CD4-positive, alpha-beta T cell treated with Interleukin-21 for 1 hour (primary cell): ENCODE measurements around the gene VEGFA.
A peak's percentile ranks its signal among the peaks of the same experiment; 100 is the strongest.

Experiments used
- DNase-seq: peaks from one replicate; pipeline ENCODE4 v3.0.0-alpha.2; 2020

Gene VEGFA

DNA sequence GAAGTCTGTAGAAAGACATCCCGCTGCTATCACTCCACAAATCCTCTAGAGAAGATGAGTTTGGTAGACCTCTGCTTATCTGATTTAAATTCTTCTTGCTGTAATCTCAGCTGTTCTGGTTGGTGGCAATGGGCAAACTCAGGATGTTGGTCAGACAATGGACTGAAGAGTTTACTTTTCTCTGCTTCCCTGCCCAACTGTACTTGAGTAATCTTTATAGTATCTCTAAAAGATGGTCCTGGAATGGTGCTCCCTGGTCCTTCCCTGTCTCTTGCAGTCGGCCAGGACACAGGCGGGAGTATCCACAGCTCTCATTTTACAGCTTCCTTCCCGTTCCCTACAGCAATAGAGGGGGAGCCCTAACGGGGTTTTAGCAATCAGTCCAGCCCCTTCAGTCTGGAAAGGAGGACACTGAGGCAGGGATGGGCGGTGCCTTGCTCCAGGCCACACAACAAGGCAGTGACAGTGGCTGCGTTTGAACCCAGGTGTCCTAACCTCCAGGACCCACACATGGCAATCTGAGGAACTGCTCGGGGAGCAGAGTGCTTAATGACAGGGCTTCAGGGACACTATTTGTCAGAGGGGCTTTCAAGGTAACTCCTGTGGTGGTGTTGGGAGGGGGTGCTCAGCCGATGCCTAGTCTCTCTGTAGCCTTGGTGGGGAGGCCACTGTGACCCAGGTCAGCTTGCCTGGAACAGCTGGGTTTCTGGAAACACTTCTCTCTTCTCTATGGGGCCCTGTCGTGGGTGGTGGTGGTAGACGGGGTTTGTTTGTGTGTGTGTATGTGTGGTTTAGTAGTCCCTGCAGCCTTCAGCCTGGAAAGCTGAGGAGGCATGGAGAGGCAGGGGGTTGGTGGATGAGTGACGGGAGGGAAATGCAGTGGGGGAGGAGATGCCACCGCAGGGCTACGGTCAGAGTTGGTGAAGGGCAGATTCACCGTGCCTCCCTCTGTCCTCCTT lies 9.5 kb upstream of the VEGFA start:
- DNase-seq, result no peak

DNA sequence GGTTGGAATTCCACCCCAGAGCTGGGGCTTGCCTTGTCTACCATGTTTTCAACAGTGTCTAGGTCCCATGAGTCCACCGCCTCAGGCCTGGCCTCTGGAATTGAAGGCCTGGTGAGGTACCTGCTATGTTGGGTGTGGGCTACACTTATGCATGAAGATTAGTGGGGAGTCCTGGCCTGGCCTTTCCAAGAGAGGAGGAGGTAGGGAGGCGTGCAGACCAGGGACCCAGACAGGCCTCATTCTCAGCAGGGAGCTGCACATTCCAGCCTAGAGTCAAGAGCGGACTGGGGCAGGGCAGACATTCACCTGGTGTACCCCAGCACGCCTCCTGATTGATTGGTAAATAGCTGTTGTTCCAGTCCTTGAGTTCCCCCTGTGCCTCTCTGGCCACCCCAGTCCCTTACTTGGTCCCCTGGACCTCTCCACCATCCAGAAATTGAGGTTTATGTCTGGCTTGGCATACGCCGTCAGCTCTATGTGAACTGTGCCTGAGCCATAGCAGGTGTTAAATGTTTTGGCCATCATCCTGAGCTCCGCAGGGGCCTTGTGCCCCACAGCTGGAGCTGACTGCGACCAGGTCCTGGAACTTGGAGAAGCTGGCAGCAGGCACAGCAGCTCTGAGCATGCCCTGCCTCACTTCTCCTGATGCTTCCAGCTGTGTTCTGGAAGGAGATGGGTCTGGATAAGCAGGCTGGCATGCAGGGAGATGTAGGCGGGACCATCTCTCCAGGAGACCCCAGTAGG lies 8.2 kb upstream of the VEGFA start:
- no peak for DNase-seq

GRCh38 chr6:43762410-43762768 lies 7.6 kb upstream of the VEGFA start:
- DNase-seq, result no peak

DNA sequence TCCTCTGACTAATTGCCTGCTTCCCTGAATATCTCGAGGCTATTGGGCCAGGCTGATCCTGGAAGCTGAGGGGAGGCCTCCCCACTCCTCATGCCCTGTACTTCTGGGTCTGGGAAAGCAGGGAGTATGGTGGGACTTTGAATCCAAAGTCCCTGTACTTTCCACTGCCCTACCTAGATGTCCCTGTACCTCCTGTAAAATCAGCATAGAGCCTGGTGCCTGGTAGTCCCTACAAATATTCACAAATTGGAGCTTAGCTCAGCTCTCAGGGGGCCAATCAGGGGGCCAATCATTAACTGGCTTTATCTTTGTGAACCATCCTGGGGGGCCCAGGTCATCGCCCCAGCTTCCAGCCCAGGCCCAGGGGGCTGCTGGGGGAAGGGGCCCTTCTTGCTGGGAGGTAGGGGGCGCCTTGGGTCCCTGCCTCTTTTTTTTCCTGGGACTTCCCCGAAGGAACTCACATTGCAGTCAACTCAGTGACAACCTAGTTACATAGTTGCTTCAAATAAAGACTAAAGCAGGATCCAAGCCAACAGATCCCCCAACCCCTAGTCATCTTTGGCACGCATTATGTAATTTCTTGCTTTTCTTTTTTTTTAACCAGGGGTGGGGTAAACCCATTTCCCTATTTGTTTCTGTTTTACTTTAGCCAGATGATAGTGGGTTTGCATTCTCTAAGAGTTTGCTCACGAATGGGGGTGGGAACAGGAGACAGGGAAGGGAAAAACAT lies 6.9 kb upstream of the VEGFA start:
- DNase-seq, result no peak

- no peak for DNase-seq
Observed at GRCh38 chr6:43763812-43764522, 6.0 kb upstream of the VEGFA start.

DNA sequence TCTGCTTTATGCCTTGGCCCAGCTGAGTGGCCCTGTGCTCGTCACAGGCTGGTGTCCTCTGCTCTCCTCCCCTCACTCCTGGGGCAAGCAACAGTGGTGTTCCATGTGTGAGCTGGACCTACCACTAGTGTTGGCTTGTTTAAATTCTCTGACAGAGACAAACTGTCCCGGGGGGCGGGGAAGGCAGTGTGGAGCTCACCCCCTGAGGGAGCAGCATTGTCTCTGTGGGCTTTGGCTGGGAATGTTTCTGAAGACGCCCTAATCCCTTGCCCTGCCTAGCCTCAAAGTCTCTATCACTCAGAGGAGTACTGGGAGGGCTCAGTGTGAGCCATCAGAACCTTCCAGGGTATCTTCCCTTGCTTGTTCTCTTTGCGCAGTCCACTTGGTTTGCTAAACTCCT lies 5.2 kb upstream of the VEGFA start:
- DNase-seq, result no peak

DNA sequence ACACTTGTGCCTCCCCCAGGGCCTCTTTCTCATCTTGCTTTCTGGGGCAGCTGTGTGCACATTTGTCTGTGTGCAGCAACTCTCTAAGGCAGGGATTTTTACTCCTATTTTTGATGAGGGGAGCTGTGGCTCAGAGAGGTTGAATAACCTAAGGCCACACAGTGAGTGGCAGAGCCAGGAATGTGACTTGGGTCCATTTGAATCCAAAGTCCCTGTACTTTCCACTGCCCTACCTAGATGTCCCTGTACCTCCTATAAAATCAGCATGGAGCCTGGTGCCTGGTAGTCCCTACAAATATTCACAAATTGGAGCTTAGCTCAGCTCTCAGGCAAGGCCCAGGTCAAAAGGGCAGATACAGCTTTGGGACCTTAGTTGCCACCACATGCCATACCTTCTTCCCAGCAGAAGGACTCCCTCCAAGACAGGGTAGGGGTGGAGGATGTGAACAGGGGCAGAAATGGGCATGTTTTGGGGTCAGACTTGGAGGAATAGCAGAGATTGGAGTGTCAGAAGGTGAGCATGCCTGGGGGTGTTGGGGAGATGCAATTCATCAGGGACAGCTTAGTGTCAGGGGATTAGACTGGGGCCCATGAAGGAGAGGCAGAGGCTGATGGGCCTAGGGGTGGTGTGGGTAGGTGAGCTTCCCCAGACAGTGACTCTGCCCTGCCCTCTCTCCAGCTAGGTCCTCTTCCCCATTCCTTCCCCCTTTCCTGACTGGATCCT lies 4.1 kb upstream of the VEGFA start:
- DNase-seq, result no peak

GRCh38 chr6:43766500-43766853 lies 3.5 kb upstream of the VEGFA start:
- DNase-seq, result no peak

DNA sequence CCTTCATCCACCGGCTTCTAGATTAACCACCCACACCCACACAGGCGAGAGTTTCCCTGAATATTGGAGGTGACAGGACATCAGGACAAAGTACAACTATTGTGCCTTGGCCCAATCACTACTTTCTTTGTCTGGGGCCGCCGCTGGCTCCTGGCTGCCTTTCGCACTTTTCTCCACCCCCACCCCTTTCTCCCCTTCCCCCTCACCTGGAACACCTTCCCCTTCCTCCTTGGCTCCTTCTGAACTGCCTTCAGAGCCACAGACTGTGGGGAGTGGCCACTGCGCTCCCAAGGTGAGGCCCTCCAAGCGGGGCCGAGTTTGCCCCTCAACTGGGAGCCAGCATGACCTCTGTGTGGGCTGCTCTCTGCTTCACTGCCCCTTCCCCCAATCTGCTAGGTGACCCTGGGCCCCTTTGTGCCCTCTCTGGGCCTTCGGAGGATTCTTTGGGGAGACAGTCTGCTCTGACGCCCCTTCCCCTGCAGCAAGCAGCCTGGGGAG lies 3.0 kb upstream of the VEGFA start:
- no peak for DNase-seq

DNA sequence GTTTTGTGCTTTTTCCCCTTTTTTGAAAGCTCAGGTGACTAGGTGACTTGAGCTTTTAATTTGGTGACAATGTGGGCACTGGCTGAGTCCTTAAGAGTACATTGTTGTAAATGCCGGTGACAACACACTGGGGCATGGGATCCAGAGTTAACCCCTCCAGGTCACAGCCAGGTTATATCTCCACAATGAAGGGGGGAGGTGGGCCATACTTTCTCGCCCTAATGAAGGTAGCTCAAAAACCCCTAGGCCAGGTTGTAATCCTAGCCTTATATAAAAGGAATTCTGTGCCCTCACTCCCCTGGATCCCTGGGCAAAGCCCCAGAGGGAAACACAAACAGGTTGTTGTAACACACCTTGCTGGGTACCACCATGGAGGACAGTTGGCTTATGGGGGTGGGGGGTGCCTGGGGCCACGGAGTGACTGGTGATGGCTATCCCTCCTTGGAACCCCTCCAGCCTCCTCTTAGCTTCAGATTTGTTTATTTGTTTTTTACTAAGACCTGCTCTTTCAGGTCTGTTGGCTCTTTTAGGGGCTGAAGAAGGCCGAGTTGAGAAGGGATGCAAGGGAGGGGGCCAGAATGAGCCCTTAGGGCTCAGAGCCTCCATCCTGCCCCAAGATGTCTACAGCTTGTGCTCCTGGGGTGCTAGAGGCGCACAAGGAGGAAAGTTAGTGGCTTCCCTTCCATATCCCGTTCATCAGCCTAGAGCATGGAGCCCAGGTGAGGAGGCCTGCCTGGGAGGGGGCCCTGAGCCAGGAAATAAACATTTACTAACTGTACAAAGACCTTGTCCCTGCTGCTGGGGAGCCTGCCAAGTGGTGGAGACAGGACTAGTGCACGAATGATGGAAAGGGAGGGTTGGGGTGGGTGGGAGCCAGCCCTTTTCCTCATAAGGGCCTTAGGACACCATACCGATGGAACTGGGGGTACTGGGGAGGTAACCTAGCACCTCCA lies 2.2 kb upstream of the VEGFA start:
- no peak for DNase-seq

- DNase-seq, result no peak
Observed at GRCh38 chr6:43768506-43768860, 1.5 kb upstream of the VEGFA start.

GRCh38 chr6:43768983-43769525 lies 957 bp upstream of the VEGFA start:
- DNase-seq, result no peak

DNA sequence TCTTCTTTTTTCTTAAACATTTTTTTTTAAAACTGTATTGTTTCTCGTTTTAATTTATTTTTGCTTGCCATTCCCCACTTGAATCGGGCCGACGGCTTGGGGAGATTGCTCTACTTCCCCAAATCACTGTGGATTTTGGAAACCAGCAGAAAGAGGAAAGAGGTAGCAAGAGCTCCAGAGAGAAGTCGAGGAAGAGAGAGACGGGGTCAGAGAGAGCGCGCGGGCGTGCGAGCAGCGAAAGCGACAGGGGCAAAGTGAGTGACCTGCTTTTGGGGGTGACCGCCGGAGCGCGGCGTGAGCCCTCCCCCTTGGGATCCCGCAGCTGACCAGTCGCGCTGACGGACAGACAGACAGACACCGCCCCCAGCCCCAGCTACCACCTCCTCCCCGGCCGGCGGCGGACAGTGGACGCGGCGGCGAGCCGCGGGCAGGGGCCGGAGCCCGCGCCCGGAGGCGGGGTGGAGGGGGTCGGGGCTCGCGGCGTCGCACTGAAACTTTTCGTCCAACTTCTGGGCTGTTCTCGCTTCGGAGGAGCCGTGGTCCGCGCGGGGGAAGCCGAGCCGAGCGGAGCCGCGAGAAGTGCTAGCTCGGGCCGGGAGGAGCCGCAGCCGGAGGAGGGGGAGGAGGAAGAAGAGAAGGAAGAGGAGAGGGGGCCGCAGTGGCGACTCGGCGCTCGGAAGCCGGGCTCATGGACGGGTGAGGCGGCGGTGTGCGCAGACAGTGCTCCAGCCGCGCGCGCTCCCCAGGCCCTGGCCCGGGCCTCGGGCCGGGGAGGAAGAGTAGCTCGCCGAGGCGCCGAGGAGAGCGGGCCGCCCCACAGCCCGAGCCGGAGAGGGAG lies 580 bp downstream of the VEGFA start:
- peak; percentile 15 for DNase-seq

DNA sequence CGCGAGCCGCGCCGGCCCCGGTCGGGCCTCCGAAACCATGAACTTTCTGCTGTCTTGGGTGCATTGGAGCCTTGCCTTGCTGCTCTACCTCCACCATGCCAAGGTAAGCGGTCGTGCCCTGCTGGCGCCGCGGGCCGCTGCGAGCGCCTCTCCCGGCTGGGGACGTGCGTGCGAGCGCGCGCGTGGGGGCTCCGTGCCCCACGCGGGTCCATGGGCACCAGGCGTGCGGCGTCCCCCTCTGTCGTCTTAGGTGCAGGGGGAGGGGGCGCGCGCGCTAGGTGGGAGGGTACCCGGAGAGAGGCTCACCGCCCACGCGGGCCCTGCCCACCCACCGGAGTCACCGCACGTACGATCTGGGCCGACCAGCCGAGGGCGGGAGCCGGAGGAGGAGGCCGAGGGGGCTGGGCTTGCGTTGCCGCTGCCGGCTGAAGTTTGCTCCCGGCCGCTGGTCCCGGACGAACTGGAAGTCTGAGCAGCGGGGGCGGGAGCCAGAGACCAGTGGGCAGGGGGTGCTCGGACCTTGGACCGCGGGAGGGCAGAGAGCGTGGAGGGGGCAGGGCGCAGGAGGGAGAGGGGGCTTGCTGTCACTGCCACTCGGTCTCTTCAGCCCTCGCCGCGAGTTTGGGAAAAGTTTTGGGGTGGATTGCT lies 1.3 kb downstream of the VEGFA start:
- peak; percentile 42 for DNase-seq

GRCh38 chr6:43771858-43772680 lies 2.1 kb downstream of the VEGFA start:
- peak; percentile 27 for DNase-seq

- DNase-seq, result no peak
Observed at GRCh38 chr6:43772681-43773049, 2.7 kb downstream of the VEGFA start.

DNA sequence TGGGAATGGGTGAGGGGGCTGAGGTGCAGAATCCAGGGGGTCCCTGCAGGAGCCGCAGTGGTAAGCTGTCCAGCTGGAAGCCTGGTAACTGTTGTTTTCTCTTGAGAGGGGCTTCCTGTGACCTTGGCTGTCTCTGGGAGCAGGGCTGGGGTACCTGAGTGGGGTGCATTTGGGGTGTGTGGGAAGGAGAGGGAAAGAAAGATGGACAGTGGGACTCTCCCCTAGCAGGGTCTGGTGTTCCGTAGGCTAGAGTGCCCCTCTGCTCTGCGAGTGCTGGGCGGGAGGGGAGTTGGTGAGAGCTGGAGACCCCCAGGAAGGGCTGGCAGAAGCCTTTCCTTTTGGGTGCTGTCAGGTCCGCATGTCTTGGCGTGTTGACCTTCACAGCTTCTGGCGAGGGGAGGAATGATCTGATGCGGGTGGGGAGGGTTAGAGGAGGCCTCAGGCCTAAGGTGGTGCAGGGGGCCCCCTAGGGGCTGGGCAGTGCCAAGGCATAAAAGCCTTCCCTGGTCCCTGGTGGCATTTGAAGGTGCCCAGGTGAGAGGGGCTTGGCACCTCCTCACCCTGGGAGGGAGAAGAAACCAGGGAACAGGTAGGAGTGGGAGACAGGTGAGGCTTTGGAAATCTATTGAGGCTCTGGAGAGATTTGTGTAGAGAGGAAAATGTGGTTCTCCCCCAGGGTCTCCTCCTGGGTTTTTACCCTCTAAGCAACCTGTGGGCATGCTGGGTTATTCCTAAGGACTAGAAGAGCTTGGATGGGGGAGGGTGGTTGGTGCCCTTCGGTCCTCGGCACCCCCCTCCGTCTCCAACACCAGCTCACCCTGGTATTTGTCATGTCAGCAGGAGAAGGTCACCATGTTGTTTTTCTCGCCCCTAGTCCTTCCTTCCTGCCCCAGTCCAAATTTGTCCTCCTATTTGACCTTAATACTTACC lies 3.3 kb downstream of the VEGFA start:
- DNase-seq, result peak; percentile 40
